Spleen (tissue), 11 donors: ENCODE results near the gene MEF2C. TPM values are rescaled to one million over a fixed set of nuclear protein-coding genes. Genes with fewer than 3 reads are reported as not detected.

Source experiments
- DNase-seq: peaks from one replicate; pipeline ENCODE4 v3.0.0-alpha.2; 2020
- H3K27ac ChIP-seq, 8 donors: fragments of 200-600 bp; sonication (generic) in 7 of 8; 1 replicate in 4 of 8; 2 replicates in 4 of 8; pipeline versions ENCODE4 v1.5.0 to v1.8.0; 2016 to 2021; ENCODE audit warnings: inconsistent platforms in 4 of 8, mild to moderate bottlenecking in 4 of 8, moderate library complexity in 1 of 8
- H3K27me3 ChIP-seq, 7 donors: fragments of 200-600 bp; sonication (generic) in 6 of 7; replicated peaks in 1 of 7; 1 replicate in 4 of 7; 2 replicates in 3 of 7; pipeline versions ENCODE4 v1.5.0 to v1.8.0; 2016 to 2021; ENCODE audit warnings: inconsistent platforms in 3 of 7, mild to moderate bottlenecking in 1 of 7
- H3K36me3 ChIP-seq, 6 donors: fragments of 200-600 bp; sonication (generic) in 5 of 6; 1 replicate in 4 of 6; 2 replicates in 2 of 6; pipeline versions ENCODE4 v1.5.0 to v1.8.0; 2016 to 2021; ENCODE audit warnings: inconsistent platforms in 2 of 6
- H3K4me1 ChIP-seq, 6 donors: fragments of 200-600 bp; sonication (generic) in 5 of 6; 1 replicate in 3 of 6; 2 replicates in 3 of 6; pipeline versions ENCODE4 v1.5.0 to v1.8.0; 2016 to 2021; ENCODE audit warnings: inconsistent platforms in 3 of 6
- H3K4me3 ChIP-seq, 8 donors: fragments of 200-600 bp; sonication (generic) in 7 of 8; 1 replicate in 4 of 8; 2 replicates in 4 of 8; pipeline versions ENCODE4 v1.5.0 to v1.8.0; 2016 to 2021; ENCODE audit warnings: inconsistent platforms in 4 of 8, mild to moderate bottlenecking in 4 of 8, moderate library complexity in 2 of 8
- H3K9me3 ChIP-seq, 8 donors: fragments of 200-600 bp; sonication (generic) in 7 of 8; 1 replicate in 4 of 8; 2 replicates in 4 of 8; pipeline versions ENCODE4 v1.5.0 to v1.8.0; 2016 to 2021; ENCODE audit warnings: inconsistent platforms in 4 of 8
- POLR2A ChIP-seq, 3 donors: fragments of 450-650 bp; IDR thresholded peaks; one replicate each; pipeline ENCODE4 v1.5.1; 2017; ENCODE audit warnings: antibody characterized with exemption in 3 of 3, mild to moderate bottlenecking in 1 of 3
- POLR2AphosphoS5 ChIP-seq, 3 donors: sonication (generic); formaldehyde crosslinking; IDR thresholded peaks; one replicate each; pipeline ENCODE4 v1.5.1; 2017; ENCODE audit warnings: antibody characterized with exemption in 3 of 3
- WGBS, 5 donors: extraction: QIAGEN DNeasy Blood & Tissue Kit in 3 of 5; methylation state at CpG; one replicate each; pipeline versions ENCODE4 v1.1.5 to v1.1.7; 2013 to 2018; 5-methylcytosine and 5-hydroxymethylcytosine counted together
- intact Hi-C: fragments of 100-400 bp; cut with DNase I; formaldehyde crosslinking; loops from one replicate; pipeline ENCODE4 v1.15.0; 2023; ENCODE audit warnings: low total_unique reads
- polyA plus RNA-seq, 3 donors: library from polyadenylated mRNA; stranded (reverse); fragments of 200-250 nt; gene quantifications; one replicate each; pipeline ENCODE4 v1.2.1, GENCODE V29; 2013
- total RNA-seq, 7 donors: library from RNA; depleted of rRNA in 3 of 7; stranded (reverse); fragments of >200 nt in 3 of 7; fragmentation: NEBNext Ultra II Directional in 4 of 7; extraction: Animal tissue kit (Norgen Biotek cat#: 25700) in 4 of 7; gene quantifications; one replicate each; pipeline versions ENCODE4 v1.1.0 to v1.2.1, GENCODE V29; 2016 to 2021
- TF ChIP-seq, protein P1 (sequence below), 11 experiments: fragments of 200-600 bp in 7 of 11; fragments of 450-650 bp in 4 of 11; sonication (generic) in 4 of 11; IDR thresholded peaks in 8 of 11; conservative IDR thresholded peaks in 3 of 11; 1 replicate in 7 of 11; 2 replicates in 4 of 11; pipeline versions ENCODE4 v1.4.0 to v1.8.0; 2016 to 2021; ENCODE audit warnings: antibody characterized with exemption in 11 of 11, inconsistent platforms in 4 of 11, mild to moderate bottlenecking in 1 of 11
- donor health status: healthy with polysubstance abuse.
- donor health status: DM: no; HTN: no; CAD: no; lungs with moderate emphysema.
- donor health status: DM: no; HTN: no; CAD: no.
- donor health status: Bipolar disorder and iron deficiency.
- donor health status: healthy.
- donor health status: DM: no; HTN: no; CAD: no.
- donor health status: DM: yes; HTN: yes; CAD: no.

Gene MEF2C
- total and polyA plus RNA-seq, 10 donors = 19.3 to 153 (median 120) TPM

DNA sequence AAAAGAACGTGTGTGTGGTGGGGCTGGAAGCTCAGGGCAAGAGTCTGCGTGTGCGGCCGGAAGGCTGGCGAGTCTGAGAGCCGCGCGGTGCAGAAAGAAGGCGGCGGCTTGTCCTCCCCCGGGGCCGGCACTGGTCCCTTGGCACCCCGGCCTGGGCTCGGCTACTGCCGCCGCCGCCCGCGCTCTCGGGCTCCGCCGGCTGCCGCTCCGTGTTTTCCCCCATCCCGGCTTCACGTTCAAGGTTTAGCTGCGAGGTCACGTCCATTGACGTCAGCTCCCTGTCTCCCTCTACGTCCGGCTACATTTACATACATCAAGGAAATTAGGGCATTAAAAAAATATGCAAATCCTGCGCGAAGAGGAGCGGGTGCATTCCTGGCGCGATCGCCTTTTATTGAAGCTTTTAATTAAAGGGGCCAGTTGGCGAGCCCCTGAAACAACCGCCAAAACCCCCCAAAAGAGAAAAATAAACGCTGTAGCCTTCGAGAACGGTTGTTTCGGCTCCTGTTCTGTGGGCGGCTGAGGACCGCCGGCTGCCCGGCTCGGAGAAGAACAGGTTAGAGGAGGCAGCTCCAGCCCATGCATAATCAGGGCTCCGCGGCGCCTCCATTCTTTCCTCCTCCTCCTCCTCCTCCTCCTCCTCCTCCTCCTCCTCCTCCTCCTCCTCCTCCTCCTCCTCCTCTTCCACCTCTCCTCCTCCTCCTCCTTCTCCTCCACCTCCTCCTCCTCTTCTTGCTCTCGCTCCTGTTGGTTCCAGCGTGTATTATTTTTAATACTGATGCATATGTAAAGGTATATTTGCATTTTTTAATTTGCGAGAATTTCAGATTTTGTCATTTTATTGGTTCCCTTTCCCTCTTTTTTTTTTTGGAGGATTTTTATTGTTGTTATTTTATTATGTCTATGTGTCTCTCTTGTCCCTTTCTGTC, 207.0 kb downstream of the MEF2C start:
- H3K36me3 ChIP-seq = no peaks in the 10 kb centered on the region
- H3K27ac ChIP-seq = no peak overlapping the region
- H3K27me3 ChIP-seq = peaks cover 42 to 100% (median 98%) of the 10 kb centered on the region in 7 donors
- peak overlapping the region in 7 of 8 donors; percentile 13 to 67 (median 43) for H3K4me3 ChIP-seq
- peak; percentile 47 to 59 (median 51) for TF ChIP-seq POLR2AphosphoS5 (IDR thresholded peaks at IDR 0.05)
- TF ChIP-seq POLR2A (IDR thresholded peaks at IDR 0.05) = no peak
- TF ChIP-seq, protein P1, sequence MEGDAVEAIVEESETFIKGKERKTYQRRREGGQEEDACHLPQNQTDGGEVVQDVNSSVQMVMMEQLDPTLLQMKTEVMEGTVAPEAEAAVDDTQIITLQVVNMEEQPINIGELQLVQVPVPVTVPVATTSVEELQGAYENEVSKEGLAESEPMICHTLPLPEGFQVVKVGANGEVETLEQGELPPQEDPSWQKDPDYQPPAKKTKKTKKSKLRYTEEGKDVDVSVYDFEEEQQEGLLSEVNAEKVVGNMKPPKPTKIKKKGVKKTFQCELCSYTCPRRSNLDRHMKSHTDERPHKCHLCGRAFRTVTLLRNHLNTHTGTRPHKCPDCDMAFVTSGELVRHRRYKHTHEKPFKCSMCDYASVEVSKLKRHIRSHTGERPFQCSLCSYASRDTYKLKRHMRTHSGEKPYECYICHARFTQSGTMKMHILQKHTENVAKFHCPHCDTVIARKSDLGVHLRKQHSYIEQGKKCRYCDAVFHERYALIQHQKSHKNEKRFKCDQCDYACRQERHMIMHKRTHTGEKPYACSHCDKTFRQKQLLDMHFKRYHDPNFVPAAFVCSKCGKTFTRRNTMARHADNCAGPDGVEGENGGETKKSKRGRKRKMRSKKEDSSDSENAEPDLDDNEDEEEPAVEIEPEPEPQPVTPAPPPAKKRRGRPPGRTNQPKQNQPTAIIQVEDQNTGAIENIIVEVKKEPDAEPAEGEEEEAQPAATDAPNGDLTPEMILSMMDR (IDR thresholded peaks at IDR 0.05 in 8 of 11, conservative IDR thresholded peaks at IDR 0.05 in 3 of 11) = no peak
- no peak for DNase-seq
- H3K4me1 ChIP-seq = peaks cover 21 to 63% (median 34%) of the 10 kb centered on the region in 6 donors
- peaks cover 0 to 24% (median 0%) of the 10 kb centered on the region in 8 donors for H3K9me3 ChIP-seq
- intact Hi-C loops = loop anchor here (10.0 kb wide), 1 partner anchor 531 kb away; no protein-coding TSS in a partner anchor
- WGBS, 5 donors = 1 to 2% (median 2%) methylated on average over 50 to 54 of the region's 54 CpGs

DNA sequence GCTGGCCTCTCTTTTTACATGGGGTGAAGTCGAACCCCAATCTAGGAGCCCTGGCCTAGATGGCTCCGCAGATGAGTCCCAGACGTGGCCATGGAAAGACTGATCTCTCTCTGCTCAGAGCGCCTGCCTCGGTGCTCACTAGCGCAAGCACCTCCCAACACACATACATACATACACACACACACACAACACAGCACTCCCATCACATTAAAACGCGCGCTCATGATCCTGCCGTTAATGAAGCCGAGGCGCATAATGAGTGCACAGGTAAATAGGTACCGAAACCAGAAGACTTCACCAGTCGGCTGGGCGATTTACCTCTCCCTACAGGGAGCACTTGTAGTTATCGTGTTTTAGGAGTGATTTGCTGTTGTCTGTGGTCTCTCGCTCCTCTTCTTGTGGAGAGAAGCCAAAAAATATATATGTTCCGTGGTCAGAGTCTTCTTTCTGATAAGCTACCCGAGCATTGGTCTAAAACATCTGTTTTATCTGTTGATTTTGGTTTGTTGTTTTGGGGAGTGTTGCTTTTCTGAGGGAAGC, 207.7 kb downstream of the MEF2C start:
- WGBS, 5 donors = 8 to 15% (median 10%) methylated on average over 17 to 19 of the region's 19 CpGs
- no peak for DNase-seq

DNA sequence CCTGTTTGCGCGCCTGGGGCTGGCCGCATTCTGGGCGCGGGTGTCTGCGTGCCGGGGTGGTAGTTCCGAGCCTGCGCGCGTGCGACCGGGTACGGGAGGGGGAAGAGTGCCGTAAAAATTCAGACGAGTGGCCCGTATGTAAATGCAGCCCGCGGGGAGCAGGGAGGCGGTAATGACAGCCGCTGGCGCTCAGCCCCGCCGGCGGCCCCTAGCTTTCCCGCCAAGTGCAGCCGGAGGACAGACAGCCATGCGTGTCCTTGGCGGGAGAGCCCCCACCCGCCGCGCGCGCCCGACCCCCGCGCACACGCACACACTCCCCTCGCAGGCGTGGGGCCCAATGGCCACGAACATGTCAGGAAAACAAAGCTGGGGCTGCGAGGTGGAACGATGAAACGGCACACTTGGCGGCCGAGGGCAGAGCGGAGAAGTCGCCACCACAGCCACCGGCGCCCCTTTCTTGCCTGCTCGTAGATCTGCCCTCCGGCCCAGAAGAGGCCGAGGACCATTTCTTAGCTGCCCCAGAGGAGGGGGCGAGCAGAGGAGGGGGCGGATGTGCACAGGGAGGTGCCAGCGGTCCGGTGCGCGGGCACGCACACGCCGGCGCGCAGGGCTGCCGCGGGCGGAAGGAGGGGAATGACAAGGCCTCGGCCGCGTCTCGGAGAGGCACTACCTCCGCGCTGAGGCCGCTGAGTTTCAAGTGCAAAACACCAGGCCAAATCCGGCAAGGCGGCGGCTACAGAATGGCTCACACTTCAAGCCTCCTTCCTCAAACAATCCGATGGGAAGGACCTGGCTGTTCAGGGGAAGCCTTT, 208.4 kb downstream of the MEF2C start:
- TF ChIP-seq, protein P1 (IDR thresholded peaks at IDR 0.05 in 8 of 11, conservative IDR thresholded peaks at IDR 0.05 in 3 of 11) = no peak
- TF ChIP-seq POLR2AphosphoS5 (IDR thresholded peaks at IDR 0.05) (peak in 1 of 3 donors; percentile 53), POLR2A (IDR thresholded peaks at IDR 0.05) (no peak)
- intact Hi-C loops = loop anchor here (10.0 kb wide), 1 partner anchor 530 kb away; no protein-coding TSS in a partner anchor
- H3K27ac ChIP-seq = peak overlapping the region in 1 of 8 donors; percentile 37
- H3K9me3 ChIP-seq = peaks cover 0 to 24% (median 0%) of the 10 kb centered on the region in 8 donors
- WGBS, 5 donors = 1 to 6% (median 1%) methylated on average over 25 to 78 of the region's 78 CpGs
- no peaks in the 10 kb centered on the region for H3K36me3 ChIP-seq
- H3K27me3 ChIP-seq = peaks cover 30 to 100% (median 98%) of the 10 kb centered on the region in 7 donors
- peak; percentile 84 for DNase-seq
- H3K4me3 ChIP-seq = peak overlapping the region; percentile 18 to 67 (median 42)
- peaks cover 9 to 49% (median 22%) of the 10 kb centered on the region in 6 donors for H3K4me1 ChIP-seq

More for the DNA sequence above, 207.7 kb downstream of the MEF2C start:
- intact Hi-C loops = loop anchor here (10.0 kb wide), 1 partner anchor 530 kb away; no protein-coding TSS in a partner anchor
- Histone ChIP-seq H3K27me3 (peaks cover 37 to 100% (median 97%) of the 10 kb centered on the region in 7 donors), H3K4me1 (peaks cover 15 to 55% (median 27%) of the 10 kb centered on the region in 6 donors), H3K9me3 (peaks cover 0 to 24% (median 0%) of the 10 kb centered on the region in 8 donors), H3K36me3 (no peaks in the 10 kb centered on the region), H3K27ac (no peak overlapping the region), H3K4me3 (peak overlapping the region in 7 of 8 donors; percentile 13 to 67 (median 43))
- TF ChIP-seq, protein P1 (IDR thresholded peaks at IDR 0.05 in 8 of 11, conservative IDR thresholded peaks at IDR 0.05 in 3 of 11) = no peak
- TF ChIP-seq POLR2A (IDR thresholded peaks at IDR 0.05) (no peak), POLR2AphosphoS5 (IDR thresholded peaks at IDR 0.05) (no peak)
